ENCODE results near the gene ENPEP. TPM values are rescaled to one million over a fixed set of nuclear protein-coding genes. Genes with fewer than 3 reads are reported as not detected.

The ENPEP gene
- total RNA-seq, 1 experiment from 2014 or later, result 13.2 TPM

- Histone ChIP-seq H3K4me3 (ENCODE audit: low read depth, low read length, poor library complexity, severe bottlenecking) (no peak overlapping the region), H3K27ac (ENCODE audit: low read depth, low read length, poor library complexity, severe bottlenecking) (no peak overlapping the region), H3K9me3 (ENCODE audit: low read depth, low read length, poor library complexity, severe bottlenecking) (no peaks in the 10 kb centered on the region), H3K27me3 (replicated peaks; ENCODE audit: insufficient read depth, low read depth, low read length, poor library complexity) (no peaks in the 10 kb centered on the region), H3K4me1 (ENCODE audit: insufficient read depth, low read length, poor library complexity, severe bottlenecking) (no peaks in the 10 kb centered on the region), H3K36me3 (ENCODE audit: insufficient read depth, low read length, poor library complexity, severe bottlenecking) (no peaks in the 10 kb centered on the region)
- no TSS peak for BruUV-seq (replicated peaks)
- DNase-seq (ENCODE audit: low spot score), result no peak
- intact Hi-C loops (cut with micrococcal nuclease; ENCODE audit: unreplicated experiment), result no loop called here
- CTCF ChIA-PET, result no interaction called here
- POLR2A ChIA-PET (ENCODE audit: low non-redundant PET), result no interaction called here
- TF ChIP-seq CTCF (conservative IDR thresholded peaks at IDR 0.05; ENCODE audit: low read depth, low read length) (no peak), EZH2 (IDR thresholded peaks at IDR 0.05; ENCODE audit: borderline replicate concordance, low read depth, low read length, poor library complexity, severe bottlenecking) (no peak)
Observed at GRCh38 chr4:110605077-110605476, 129.1 kb downstream of the ENPEP start.

- ChIA-PET CTCF (no interaction called here), POLR2A (ENCODE audit: low non-redundant PET) (no interaction called here)
- H3K27ac ChIP-seq (ENCODE audit: low read depth, low read length, poor library complexity, severe bottlenecking), result no peak overlapping the region
- BruUV-seq (replicated peaks), result no TSS peak
- intact Hi-C loops (cut with micrococcal nuclease; ENCODE audit: unreplicated experiment), result no loop called here
- no peaks in the 10 kb centered on the region for H3K27me3 ChIP-seq (replicated peaks; ENCODE audit: insufficient read depth, low read depth, low read length, poor library complexity)
- H3K9me3 ChIP-seq (ENCODE audit: low read depth, low read length, poor library complexity, severe bottlenecking), result no peaks in the 10 kb centered on the region
- no peak overlapping the region for H3K4me3 ChIP-seq (ENCODE audit: low read depth, low read length, poor library complexity, severe bottlenecking)
- no peaks in the 10 kb centered on the region for H3K36me3 ChIP-seq (ENCODE audit: insufficient read depth, low read length, poor library complexity, severe bottlenecking)
- TF ChIP-seq CTCF (conservative IDR thresholded peaks at IDR 0.05; ENCODE audit: low read depth, low read length), result no peak
- no peak for TF ChIP-seq EZH2 (IDR thresholded peaks at IDR 0.05; ENCODE audit: borderline replicate concordance, low read depth, low read length, poor library complexity, severe bottlenecking)
- no peak for DNase-seq (ENCODE audit: low spot score)
- no peaks in the 10 kb centered on the region for H3K4me1 ChIP-seq (ENCODE audit: insufficient read depth, low read length, poor library complexity, severe bottlenecking)
Observed at GRCh38 chr4:110609044-110609750, 133.2 kb downstream of the ENPEP start.

- ChIA-PET CTCF (no interaction called here), POLR2A (ENCODE audit: low non-redundant PET) (no interaction called here)
- intact Hi-C loops (cut with micrococcal nuclease; ENCODE audit: unreplicated experiment), result loop anchor here (1.0 kb wide), 1 partner anchor 47 kb away; no protein-coding TSS in a partner anchor
- no TSS peak for BruUV-seq (replicated peaks)
- Histone ChIP-seq H3K4me3 (ENCODE audit: low read depth, low read length, poor library complexity, severe bottlenecking) (no peak overlapping the region), H3K4me1 (ENCODE audit: insufficient read depth, low read length, poor library complexity, severe bottlenecking) (no peaks in the 10 kb centered on the region), H3K9me3 (ENCODE audit: low read depth, low read length, poor library complexity, severe bottlenecking) (no peaks in the 10 kb centered on the region), H3K36me3 (ENCODE audit: insufficient read depth, low read length, poor library complexity, severe bottlenecking) (no peaks in the 10 kb centered on the region), H3K27me3 (replicated peaks; ENCODE audit: insufficient read depth, low read depth, low read length, poor library complexity) (no peaks in the 10 kb centered on the region), H3K27ac (ENCODE audit: low read depth, low read length, poor library complexity, severe bottlenecking) (no peak overlapping the region)
- no peak for DNase-seq (ENCODE audit: low spot score)
- no peak for TF ChIP-seq CTCF (conservative IDR thresholded peaks at IDR 0.05; ENCODE audit: low read depth, low read length)
Observed at GRCh38 chr4:110610620-110610939, 134.6 kb downstream of the ENPEP start.
